GM18502 (cell line): Measurements from ENCODE around the gene CYSTM1.

Experiments used
- ATAC-seq: cut with Tn5 transposase; IDR thresholded peaks from one replicate; pipeline ENCODE4 v1.9.1; 2021; ENCODE audit warnings: mild to moderate bottlenecking; ENCODE audit not compliant: unreplicated experiment, poor library complexity

Gene CYSTM1

DNA sequence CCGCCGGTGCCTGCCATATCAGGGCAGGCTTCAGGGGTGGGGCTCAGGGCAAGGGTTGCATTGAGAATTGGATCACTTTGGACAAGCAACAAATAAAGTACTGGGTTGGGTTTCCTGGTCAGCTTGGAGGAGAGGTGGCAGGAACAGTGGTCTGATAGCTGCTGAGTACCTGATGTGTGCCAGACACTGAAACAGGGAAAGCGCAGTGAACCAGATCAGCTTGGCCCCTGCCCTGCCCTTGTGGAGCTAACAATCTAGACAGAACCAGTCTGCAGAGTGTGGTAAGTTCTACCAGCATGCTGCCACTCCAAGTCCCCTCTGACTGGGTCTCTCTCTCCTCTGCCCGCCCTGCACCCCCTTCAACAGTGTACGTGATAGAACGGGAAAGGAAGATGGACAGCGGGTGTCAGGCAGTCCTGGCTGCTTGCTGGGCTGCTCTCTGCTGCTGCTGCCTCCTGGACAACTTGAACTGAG is 53.4 kb downstream of the CYSTM1 start:
- ATAC-seq = no peak

DNA sequence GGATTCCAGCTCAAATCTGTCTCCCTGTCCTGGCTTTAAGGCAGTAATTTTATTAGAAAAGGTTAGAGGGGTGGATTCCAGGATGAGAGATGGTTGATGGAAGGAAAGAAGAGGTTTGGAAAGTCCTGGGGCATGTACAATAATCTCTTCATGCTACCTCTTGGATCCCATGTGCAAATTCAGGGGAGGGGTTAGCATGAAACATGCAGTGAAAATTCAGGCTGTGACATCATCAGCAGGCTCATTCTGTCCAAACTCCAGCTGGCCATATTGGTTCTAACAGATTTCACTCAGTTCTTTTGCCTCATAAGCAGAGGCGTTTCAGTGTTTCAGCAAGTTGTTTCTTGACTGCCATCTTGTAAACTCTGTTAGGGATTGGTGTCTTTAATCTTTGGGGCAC is 55.4 kb downstream of the CYSTM1 start:
- no peak for ATAC-seq

DNA sequence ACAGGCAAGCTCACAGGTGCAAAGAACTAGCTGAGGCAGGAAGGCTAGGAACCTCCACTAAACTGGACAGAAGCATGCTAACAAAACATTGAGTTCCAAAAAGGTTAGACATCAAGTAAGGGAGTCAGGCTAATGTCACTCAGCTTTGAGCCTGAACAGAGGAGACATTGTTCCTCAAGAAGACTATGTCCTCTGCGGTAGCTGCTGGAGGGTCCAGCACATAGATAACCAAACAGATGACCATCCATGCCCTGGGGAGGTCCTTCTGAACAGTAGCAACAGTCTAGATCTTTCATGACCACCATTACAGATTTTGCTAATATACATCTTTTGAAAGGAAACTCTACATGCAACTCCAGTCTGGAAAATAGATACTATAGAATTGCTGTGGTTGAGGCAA is 57.7 kb downstream of the CYSTM1 start:
- ATAC-seq = no peak

DNA sequence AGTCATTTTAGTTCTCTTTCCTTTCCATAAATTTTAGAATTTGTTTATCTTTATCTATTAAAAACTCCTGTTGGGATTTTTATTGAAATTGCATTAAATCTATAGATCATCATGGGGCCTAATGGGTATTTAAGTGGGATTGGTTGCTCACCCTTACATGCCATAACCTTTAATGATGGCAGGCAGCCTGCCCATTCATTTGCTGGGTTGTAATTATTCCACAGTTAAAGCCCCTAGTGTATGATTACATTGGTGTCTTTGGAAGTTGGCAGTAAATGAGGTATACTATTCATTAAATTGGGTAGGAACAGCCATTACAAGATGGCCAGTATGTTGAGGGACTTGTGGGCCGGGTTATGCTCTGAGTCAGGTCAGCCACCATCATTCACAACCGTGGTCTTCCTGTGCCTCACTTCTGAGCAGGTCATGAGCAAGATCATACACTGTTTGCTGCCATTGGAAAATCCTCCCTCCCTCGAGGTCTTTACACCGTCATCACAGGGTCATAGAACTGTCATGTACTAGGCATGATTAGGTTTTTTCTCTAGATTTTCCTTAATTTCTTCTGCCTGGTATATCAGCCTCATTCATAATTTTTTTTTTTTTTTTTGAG is 59.5 kb downstream of the CYSTM1 start:
- no peak for ATAC-seq

DNA sequence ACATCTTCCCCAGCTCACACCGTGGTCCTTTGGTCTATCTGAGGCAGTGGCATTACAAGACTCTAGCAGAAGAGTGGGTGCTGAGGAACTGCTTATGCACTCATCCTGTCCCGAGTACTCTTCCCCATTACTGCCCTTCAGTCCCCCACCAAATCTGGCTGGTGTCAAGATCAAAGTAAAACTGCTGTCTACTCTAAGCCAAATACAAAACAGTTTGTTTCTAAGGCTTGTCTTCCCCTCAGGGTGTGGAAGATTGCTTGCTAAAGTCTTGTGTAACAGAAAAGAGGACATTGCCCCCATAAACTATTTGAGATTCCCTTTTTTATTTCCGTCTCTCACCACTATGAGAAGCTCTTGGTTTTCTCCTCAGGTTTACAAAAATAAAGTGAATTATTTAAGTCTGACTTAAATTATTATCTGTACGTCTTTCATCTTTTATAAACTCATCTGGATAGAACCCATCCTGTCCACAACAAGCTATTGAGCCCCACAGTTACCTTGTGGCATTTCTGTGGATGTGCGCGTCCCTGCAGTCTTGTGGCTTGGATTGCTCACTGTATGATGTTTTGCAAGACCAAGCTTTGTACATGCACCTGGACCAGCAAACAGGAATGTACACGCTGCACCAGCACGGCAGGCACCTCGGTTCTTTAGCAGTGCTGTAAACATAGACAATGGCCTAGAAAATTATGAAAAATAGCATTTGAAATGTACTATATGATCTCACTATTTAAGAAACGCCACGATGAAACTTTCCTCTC is 61.0 kb downstream of the CYSTM1 start:
- ATAC-seq = no peak

DNA sequence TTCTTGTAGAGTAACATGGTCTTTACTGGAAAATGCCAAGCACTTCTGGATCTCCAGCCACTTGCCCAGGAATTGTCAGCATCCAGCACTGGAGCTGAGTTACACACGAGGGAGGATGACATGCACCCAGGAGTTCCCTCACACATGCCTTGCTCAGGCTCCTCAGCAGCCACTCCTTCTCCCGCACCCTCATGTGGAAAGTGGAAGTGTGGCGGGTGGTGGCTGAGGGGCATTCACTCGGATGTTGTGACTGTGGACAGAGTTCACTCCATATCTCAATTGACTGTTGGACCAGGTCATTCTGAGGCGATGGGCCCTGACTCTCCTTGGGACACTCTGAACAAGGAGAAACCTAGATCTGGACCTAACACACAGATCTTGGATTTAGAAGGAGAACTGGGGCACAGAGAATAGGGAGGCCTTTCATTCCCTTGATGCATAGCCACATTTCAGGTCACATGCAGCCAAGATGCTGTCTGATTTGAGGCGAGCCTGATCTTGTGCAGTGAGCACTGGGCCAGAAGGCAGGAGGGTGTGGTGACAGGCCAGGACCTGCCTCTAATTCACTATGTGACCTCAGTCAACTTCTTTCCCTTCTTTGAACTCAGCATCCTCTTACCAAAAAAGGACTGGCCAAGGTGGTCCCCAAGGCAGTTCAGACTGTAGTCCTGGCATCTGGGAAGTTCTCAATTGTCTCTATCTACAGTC is 62.1 kb downstream of the CYSTM1 start:
- no peak for ATAC-seq

DNA sequence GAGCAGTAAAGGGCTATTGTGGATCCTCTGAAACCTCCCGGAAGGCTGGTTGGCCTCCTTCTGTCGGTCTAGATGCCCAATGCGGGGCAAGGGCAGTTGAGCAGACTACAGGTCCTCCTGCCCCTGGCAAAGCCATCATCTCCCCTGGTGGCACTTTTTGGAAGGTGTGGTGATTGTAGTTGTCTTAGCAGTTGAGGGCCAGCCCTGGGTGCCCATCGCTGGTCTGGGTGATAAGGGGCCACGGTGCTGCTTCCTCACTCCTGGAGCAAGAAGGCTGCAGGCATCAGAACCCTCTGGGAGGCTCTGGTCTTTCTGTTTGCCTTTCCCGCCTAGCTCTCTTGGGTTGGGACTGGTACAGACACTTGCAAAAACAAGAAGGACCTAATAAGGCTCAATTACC is 63.8 kb downstream of the CYSTM1 start:
- ATAC-seq = no peak

DNA sequence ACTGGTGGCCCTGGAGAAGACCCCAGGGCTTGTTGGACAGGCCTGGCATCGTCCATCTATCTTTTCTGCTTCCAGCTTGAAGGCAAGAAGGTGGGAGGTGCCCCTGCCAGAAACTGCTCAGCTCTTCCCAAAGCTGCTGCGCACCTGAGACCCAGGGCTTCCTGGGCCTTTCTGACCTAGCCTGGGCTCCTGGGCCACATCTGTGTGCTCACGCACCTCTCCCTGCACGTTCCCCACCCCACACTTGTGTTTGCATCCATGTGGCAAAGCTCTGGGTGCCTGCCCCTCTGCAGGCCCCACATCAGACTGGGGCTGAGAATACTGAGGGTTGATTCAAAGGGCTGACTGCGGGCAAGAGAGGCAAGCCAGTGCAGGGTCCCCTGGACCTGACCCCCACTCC is 64.5 kb downstream of the CYSTM1 start:
- ATAC-seq = no peak

DNA sequence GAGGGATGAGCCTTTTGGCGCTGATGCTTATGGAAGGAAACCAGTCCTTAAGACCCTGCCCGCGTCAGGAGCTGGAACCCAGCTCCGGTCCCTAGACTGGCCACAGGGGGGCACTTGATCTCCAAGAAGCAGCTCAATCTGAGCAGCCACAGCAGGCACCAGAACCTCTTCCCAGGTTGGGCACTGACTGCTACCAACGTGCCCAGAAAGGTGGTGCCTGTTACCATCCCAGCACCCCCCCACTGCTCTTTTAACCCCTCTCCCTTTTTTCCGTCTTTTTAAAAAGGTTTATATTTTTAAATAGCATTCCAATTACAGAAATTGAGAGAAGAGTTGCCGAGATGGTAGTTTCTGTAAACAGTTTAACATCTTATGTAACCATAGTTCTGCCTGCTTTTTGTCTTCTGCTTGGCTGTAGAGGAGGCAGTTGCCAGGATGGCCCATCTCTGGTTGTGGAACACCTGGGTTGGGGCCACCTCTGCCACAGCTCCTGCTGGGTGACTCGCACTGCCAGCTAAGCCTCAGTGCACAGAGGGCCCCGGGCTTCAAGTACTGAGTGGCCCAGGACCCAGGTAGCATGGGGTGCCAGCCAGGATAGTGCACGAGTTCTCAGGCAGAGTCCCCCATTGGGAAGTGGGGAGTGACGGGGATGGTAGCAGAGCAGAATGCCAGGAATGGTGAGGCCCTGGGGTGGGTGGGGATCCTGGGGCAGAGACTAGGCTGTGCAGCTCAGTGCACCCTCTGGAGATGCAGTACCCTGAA is 65.1 kb downstream of the CYSTM1 start:
- ATAC-seq = peak; percentile 71

DNA sequence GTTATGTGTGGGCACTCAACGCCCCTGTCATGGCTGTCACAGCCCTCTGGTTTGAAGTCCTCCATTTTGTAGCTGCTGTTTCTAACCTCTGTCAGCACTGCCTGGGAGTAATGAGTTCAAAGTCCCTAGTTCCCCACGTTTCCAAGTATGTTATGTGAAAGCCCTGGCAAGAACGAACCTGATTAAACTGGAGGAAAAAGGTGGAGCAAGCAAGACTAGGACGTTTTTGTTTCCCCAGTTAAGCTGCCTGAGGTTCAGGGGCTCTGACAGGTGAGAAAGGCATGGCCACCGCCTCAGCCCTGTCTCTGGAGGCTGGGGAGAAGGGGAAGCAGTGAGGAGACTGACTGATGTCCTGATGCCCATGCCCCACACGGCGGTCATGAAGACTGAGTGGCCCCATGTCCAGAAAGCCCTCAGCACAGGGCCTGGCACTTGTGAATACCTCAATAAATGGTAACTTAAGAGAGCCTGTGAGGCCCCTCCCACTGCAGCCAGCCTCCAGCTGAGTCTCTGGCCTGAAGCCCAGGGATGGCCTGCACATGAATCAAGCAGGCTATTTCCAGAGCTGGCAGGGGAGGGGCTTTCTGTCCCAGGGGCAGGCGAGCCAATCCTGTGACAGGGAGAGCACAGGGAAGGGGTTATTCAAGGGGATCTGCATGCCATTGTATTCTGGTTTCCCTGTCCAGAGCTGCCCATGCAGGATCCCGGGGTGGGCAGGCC is 66.2 kb downstream of the CYSTM1 start:
- ATAC-seq = no peak

DNA sequence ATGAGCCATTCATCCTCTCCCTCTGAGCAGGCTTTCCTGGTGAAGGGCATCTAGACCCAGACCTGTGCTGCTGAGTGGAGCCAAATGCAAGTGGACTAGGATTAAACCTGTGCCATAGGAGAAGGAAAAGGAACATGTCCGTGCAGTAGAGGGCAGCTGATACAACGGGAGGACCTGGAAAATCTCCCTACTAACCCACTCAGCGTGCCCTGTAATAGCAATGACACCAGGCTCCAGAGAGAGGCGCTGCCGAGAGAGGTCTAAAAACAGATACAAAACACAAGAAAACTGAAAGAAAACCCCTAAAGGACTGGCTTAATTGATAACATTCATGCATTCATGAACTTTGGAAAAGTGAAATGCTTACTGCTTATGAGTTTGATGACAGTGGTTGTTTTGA is 67.1 kb downstream of the CYSTM1 start:
- no peak for ATAC-seq

DNA sequence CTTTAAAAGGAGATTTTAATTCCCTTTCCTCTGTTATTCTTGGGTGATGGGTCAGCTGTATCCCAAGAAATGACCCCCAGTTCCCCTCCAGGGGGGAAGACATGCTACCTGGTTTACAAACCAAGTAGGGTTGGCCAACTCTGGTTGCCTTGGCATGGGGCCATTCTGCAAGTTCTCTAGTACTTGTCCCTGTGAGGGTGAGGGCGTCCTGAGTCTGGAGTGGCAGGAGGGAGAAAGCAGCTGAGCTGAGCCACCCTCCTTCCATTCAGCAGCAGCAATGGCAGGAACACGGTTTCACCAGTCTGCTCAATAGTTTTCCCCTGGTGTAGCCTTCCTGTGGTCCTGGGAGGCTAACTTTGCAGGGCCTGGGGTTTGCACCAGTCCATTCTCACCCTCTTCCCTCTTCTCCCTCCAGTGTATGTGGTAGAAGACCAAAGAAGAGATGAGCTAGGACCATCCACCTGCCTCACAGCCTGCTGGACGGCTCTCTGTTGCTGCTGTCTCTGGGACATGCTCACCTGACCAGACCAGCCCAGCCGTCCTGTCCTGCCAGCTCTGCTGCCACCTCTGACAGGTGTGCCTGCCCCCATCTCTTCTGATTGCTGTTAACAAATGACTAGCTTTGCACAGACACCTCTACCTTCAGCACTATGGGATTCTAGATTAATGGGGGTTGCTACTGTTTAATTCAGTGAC is 68.0 kb downstream of the CYSTM1 start:
- ATAC-seq = no peak

DNA sequence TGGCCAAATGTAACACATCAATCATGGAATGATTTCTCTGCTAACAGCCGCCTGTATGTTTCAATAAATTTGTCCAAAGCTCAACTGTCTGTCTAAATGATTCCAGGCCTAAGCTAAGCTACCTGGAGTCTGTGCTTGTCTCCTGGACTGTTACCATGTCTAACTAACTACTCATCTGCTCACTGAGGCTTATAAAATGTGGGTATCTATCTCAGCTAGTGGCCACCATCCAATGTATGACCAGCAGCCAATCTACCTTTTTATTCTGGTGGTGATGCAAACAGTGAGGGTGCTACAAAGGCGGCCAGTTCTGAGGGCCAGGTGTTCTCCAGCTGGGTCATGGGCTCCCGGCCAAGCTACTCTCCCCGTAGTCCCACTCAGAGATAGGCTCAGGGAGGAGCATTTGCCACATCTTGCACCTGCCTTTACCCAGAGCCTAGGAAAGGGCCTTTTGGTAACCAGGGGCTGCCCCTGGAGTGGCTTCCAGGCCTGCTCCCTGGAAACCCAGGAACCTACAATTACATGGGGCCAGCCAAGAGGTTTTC is 68.8 kb downstream of the CYSTM1 start:
- ATAC-seq = no peak

DNA sequence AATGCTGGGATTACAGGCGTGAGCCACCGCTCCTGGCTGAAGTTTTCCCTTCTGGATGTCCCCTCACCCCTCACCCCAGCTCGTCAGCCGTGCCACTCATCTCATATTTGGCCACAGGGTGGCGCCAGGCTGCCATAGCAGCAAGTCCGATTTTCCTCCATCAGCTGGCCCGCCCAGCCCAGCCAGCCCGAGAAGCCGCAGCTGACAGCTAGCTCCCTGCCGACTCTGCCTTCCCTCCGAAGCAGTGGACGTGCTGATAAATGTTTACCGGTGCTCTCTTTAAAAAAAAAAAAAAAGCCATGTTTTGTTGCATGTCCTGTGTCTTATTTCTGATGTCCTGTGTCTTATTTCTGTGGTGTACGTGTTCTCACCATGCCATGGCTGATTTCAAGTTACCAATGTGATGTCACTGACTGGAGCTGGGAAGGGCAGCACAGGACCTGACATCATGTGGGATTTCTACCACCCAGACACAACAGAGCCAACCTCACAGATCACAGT is 69.6 kb downstream of the CYSTM1 start:
- peak; percentile 71 for ATAC-seq

DNA sequence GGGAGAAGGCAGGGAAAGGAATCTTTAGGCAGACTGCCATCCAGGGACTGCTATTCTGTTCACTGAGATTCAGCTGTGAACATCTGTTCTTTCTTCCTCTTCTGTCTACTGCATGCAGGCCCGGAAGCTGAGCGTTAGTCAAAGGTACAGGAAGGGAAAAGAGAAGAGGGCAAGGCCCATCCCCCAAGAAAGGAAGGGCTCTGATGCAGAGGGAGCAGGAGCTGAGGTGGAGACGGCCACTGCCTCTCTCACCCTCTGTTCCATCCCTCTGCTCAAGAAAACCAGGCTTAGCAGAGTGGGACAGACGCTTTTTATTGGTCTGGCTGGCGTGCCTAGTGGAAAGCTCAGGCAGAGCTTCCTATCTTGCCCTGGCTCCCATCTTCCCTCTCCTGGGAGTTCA is 70.4 kb downstream of the CYSTM1 start:
- no peak for ATAC-seq

DNA sequence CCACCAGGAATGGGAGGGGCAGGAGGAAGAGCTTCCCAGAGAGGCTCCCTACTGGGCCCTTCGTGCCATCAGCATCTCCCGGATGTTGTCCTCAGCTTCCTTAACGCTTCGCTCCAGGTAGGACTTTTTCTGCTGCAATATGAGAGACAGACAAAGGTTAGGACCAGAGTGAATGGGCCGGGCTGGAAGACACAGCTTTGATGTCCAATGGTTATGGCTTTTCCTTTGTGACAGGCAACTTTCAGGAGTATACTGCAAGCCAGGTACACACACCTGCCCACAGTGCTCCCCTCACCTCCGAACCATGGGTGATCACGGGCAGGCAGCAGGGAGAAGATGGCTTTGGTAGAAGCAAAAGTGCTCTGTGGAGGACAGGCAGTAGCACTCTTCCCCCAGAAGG is 70.9 kb downstream of the CYSTM1 start:
- ATAC-seq = no peak

DNA sequence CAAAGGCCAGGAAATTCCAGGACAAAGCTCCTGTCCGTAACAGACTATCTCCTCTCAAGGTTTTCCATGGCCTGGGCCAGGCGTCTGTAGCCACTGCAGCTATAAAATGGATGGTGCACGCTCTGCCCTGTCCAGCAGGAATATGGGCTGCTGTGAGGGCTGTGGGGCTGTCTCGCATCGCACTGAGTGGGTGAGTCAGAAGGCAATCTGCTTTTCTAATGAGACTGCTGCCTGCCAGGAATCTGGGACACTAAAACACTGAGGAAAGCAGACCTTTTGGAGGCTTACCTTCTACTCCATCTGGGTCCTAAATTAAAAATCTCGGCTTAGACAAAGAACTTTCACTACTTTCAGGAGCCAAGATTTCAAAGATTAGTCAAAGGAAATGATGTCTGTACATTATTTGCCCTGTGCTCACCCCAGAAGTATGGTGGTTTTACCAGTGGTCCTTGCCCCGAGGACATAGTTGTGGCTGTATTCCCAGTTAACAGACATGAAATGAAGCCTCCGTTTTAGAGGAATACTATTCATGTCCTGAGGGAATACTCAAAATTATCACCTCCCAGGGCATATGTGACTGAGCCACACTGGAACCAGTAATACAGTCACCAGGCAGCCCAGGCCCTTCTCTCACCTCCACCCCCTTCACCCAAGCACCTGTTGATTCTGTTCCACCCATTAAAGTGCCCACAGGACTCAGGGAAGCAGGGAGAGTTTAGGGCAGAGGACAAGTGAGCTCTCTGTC is 71.6 kb downstream of the CYSTM1 start:
- ATAC-seq = no peak

DNA sequence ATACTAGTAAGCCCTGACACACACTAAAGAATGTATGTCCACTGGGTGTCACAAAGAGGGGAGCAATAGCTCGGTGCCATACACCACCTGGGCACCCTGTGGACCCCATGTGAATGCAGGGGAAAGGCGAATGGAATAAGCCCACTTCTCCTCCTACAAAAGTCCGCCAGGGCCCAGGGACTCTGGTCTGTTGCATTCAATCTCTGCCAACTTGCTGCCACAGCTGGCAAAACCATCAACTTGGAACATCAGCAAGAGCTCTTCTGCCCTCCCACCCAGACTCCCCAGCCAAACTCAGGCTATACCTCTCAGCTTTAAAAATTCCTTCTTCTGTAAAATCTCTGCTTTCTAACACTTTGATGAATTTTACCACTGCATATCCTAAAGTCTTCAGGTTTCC is 73.4 kb downstream of the CYSTM1 start:
- no peak for ATAC-seq
